ENCODE data around the gene ZNF593. TPM values are rescaled to one million over a fixed set of nuclear protein-coding genes. Genes with fewer than 3 reads are reported as not detected.

ZNF593 gene
- total and polyA plus RNA-seq, 2 donors from 2014 or later, result 22.4 to 93.2 TPM

- intact Hi-C loops (cut with DNase I), result loop anchor here (10.0 kb wide), 1 partner anchor 49 kb away; no protein-coding TSS in a partner anchor
- no peak overlapping the region for H3K27ac ChIP-seq (ENCODE audit: low read depth in 2 of 2, low read length in 2 of 2)
- no peak for DNase-seq
Measured at GRCh38 chr1:26153966-26154532, 15.7 kb upstream of the ZNF593 start.

GRCh38 chr1:26154750-26155149, 15.0 kb upstream of the ZNF593 start:
- peak in 2 of 5 donors; percentile 39 to 44 for DNase-seq

More at GRCh38 chr1:26153966-26154532, 15.7 kb upstream of the ZNF593 start:
- no peaks in the 10 kb centered on the region for H3K9me3 ChIP-seq (ENCODE audit: control insufficient read depth in 2 of 3, insufficient read depth in 1 of 3, low read length in 3 of 3)
- no peak for FAIRE-seq
- H3K4me1 ChIP-seq (ENCODE audit: control insufficient read depth in 2 of 3, insufficient read depth in 2 of 3, low read depth in 1 of 3, low read length in 3 of 3), result no peaks in the 10 kb centered on the region
- no peak overlapping the region for H3K9ac ChIP-seq (ENCODE audit: low read length in 3 of 3)
- no peak for TF ChIP-seq CTCF (IDR thresholded peaks at IDR 0.05; ENCODE audit: borderline replicate concordance, extremely low read depth, insufficient read depth)
- H3K27me3 ChIP-seq (ENCODE audit: control insufficient read depth, insufficient read depth, low read length), result no peaks in the 10 kb centered on the region
- no peak overlapping the region for H3K4me3 ChIP-seq (ENCODE audit: low read length in 3 of 3)
- no peaks in the 10 kb centered on the region for H3K36me3 ChIP-seq (ENCODE audit: control insufficient read depth in 2 of 3, insufficient read depth in 3 of 3, low read length in 3 of 3)

GRCh38 chr1:26155370-26156284, 14.1 kb upstream of the ZNF593 start:
- no peaks in the 10 kb centered on the region for H3K27me3 ChIP-seq (ENCODE audit: control insufficient read depth, insufficient read depth, low read length)
- H3K4me3 ChIP-seq (ENCODE audit: low read length in 3 of 3), result peak overlapping the region in 1 of 3 donors; percentile 47
- no peaks in the 10 kb centered on the region for H3K36me3 ChIP-seq (ENCODE audit: control insufficient read depth in 2 of 3, insufficient read depth in 3 of 3, low read length in 3 of 3)
- DNase-seq (peak in 1 of 5 donors; percentile 44), FAIRE-seq (no peak)
- H3K27ac ChIP-seq (ENCODE audit: low read depth in 2 of 2, low read length in 2 of 2), result peak overlapping the region; percentile 4 to 47
- H3K9ac ChIP-seq (ENCODE audit: low read length in 3 of 3), result no peak overlapping the region
- no peaks in the 10 kb centered on the region for H3K9me3 ChIP-seq (ENCODE audit: control insufficient read depth in 2 of 3, insufficient read depth in 1 of 3, low read length in 3 of 3)
- no peak for TF ChIP-seq CTCF (IDR thresholded peaks at IDR 0.05; ENCODE audit: borderline replicate concordance, extremely low read depth, insufficient read depth)
- H3K4me1 ChIP-seq (ENCODE audit: control insufficient read depth in 2 of 3, insufficient read depth in 2 of 3, low read depth in 1 of 3, low read length in 3 of 3), result no peaks in the 10 kb centered on the region
- intact Hi-C loops (cut with DNase I), result loop anchor here (10.0 kb wide), 1 partner anchor 51 kb away; no protein-coding TSS in a partner anchor

More at GRCh38 chr1:26154750-26155149, 15.0 kb upstream of the ZNF593 start:
- H3K9ac ChIP-seq (ENCODE audit: low read length in 3 of 3), result no peak overlapping the region
- H3K36me3 ChIP-seq (ENCODE audit: control insufficient read depth in 2 of 3, insufficient read depth in 3 of 3, low read length in 3 of 3), result no peaks in the 10 kb centered on the region
- intact Hi-C loops (cut with DNase I), result loop anchor here (10.0 kb wide), 1 partner anchor 50 kb away; no protein-coding TSS in a partner anchor
- no peak overlapping the region for H3K4me3 ChIP-seq (ENCODE audit: low read length in 3 of 3)
- H3K27me3 ChIP-seq (ENCODE audit: control insufficient read depth, insufficient read depth, low read length), result no peaks in the 10 kb centered on the region
- no peak for TF ChIP-seq CTCF (IDR thresholded peaks at IDR 0.05; ENCODE audit: borderline replicate concordance, extremely low read depth, insufficient read depth)
- no peaks in the 10 kb centered on the region for H3K9me3 ChIP-seq (ENCODE audit: control insufficient read depth in 2 of 3, insufficient read depth in 1 of 3, low read length in 3 of 3)
- H3K4me1 ChIP-seq (ENCODE audit: control insufficient read depth in 2 of 3, insufficient read depth in 2 of 3, low read depth in 1 of 3, low read length in 3 of 3), result no peaks in the 10 kb centered on the region
- peak overlapping the region in 1 of 2 donors; percentile 27 for H3K27ac ChIP-seq (ENCODE audit: low read depth in 2 of 2, low read length in 2 of 2)
- FAIRE-seq, result no peak

Data from kidney (tissue), 14 donors.